ENCODE data around the gene IL6R.
A peak's percentile ranks its signal among the peaks of the same experiment; 100 is the strongest.

IL6R gene

GRCh38 chr1:154423988-154424326 is 18.8 kb downstream of the IL6R start:
- FAIRE-seq (no peak), DNase-seq (ENCODE audit: low spot score) (no peak)

- FAIRE-seq (no peak), DNase-seq (ENCODE audit: low spot score) (peak; percentile 62)
These were observed 20.0 kb downstream of the IL6R start for GRCh38 chr1:154425172-154425571.

GRCh38 chr1:154427173-154428139 is 22.3 kb downstream of the IL6R start:
- no peak for FAIRE-seq
- DNase-seq (ENCODE audit: low spot score) = no peak

GRCh38 chr1:154429118-154429517 is 24.0 kb downstream of the IL6R start:
- DNase-seq (ENCODE audit: low spot score) = no peak
- no peak for FAIRE-seq

- no peak for DNase-seq (ENCODE audit: low spot score)
- no peak for FAIRE-seq
These were observed 24.9 kb downstream of the IL6R start for GRCh38 chr1:154429841-154430611.

GRCh38 chr1:154430903-154431302 is 25.8 kb downstream of the IL6R start:
- no peak for DNase-seq (ENCODE audit: low spot score)
- FAIRE-seq = no peak

GRCh38 chr1:154431586-154432373 is 26.6 kb downstream of the IL6R start:
- FAIRE-seq (peak; percentile 99), DNase-seq (ENCODE audit: low spot score) (peak; percentile 99)

GRCh38 chr1:154433161-154433764 is 28.1 kb downstream of the IL6R start:
- no peak for FAIRE-seq
- DNase-seq (ENCODE audit: low spot score) = no peak

GRCh38 chr1:154434346-154435085 is 29.4 kb downstream of the IL6R start:
- FAIRE-seq = no peak

GRCh38 chr1:154435599-154436200 is 30.6 kb downstream of the IL6R start:
- DNase-seq (ENCODE audit: low spot score) (no peak), FAIRE-seq (no peak)

More at GRCh38 chr1:154434346-154435085, 29.4 kb downstream of the IL6R start:
- no peak for DNase-seq (ENCODE audit: low spot score)

- no peak for FAIRE-seq
- DNase-seq (ENCODE audit: low spot score) = no peak
These were observed 31.3 kb downstream of the IL6R start for GRCh38 chr1:154436433-154436832.

- DNase-seq (ENCODE audit: low spot score) (no peak), FAIRE-seq (no peak)
These were observed 35.1 kb downstream of the IL6R start for GRCh38 chr1:154440036-154440804.

- FAIRE-seq = no peak
- DNase-seq (ENCODE audit: low spot score) = no peak
These were observed 36.2 kb downstream of the IL6R start for GRCh38 chr1:154441241-154441888.

GRCh38 chr1:154442006-154442740 is 37.0 kb downstream of the IL6R start:
- FAIRE-seq (peak; percentile 71), DNase-seq (ENCODE audit: low spot score) (peak; percentile 75)

GRCh38 chr1:154443274-154444013 is 38.3 kb downstream of the IL6R start:
- no peak for DNase-seq (ENCODE audit: low spot score)
- no peak for FAIRE-seq

GRCh38 chr1:154445040-154445472 is 39.9 kb downstream of the IL6R start:
- peak; percentile 93 for DNase-seq (ENCODE audit: low spot score)
- peak; percentile 92 for FAIRE-seq

GRCh38 chr1:154446292-154446691 is 41.1 kb downstream of the IL6R start:
- DNase-seq (ENCODE audit: low spot score) (peak; percentile 69), FAIRE-seq (peak; percentile 78)

All from RCC 7860 (cell line).